Endodermal cell (in vitro differentiated cells): ENCODE data around the gene CRB2. TPM values are rescaled to one million over a fixed set of nuclear protein-coding genes. Genes with fewer than 3 reads are reported as not detected.

Experiments
- DNase-seq: peaks from one replicate; pipeline ENCODE4 v3.0.0-alpha.2; 2017
- H3K27ac ChIP-seq: 2 replicates; pipeline ENCODE4 v1.5.1; 2013; ENCODE audit warnings: mild to moderate bottlenecking, low read depth, low read length, moderate library complexity
- H3K27me3 ChIP-seq: 2 replicates; pipeline ENCODE4 v1.6.1; 2013; ENCODE audit warnings: mild to moderate bottlenecking, low read length, moderate library complexity; ENCODE audit not compliant: insufficient read depth, control insufficient read depth, poor library complexity, severe bottlenecking
- H3K36me3 ChIP-seq: 2 replicates; pipeline ENCODE4 v1.7.0; 2013; ENCODE audit warnings: mild to moderate bottlenecking, low read length, moderate library complexity; ENCODE audit not compliant: control insufficient read depth, insufficient read depth
- H3K4me1 ChIP-seq: one replicate; pipeline ENCODE4 v1.7.0; 2013; ENCODE audit warnings: low read length; ENCODE audit not compliant: control insufficient read depth, insufficient read depth
- H3K4me3 ChIP-seq: 2 replicates; pipeline ENCODE4 v1.5.1; 2013; ENCODE audit warnings: mild to moderate bottlenecking, low read length, moderate library complexity
- H3K9ac ChIP-seq: 2 replicates; pipeline ENCODE4 v1.6.1; 2013; ENCODE audit warnings: mild to moderate bottlenecking, low read length, moderate library complexity; ENCODE audit not compliant: poor library complexity, severe bottlenecking; ENCODE audit errors: extremely low read depth
- H3K9me3 ChIP-seq: 2 replicates; pipeline ENCODE4 v1.6.1; 2013; ENCODE audit warnings: mild to moderate bottlenecking, low read length, moderate library complexity; ENCODE audit not compliant: control insufficient read depth
- H3K27ac Mint-ChIP-seq: 2 replicates; pipeline ENCODE4 v1.8.0; 2020; ENCODE audit warnings: mixed read lengths
- H3K27me3 Mint-ChIP-seq: 2 replicates; pipeline ENCODE4 v1.8.0; 2021; ENCODE audit warnings: mild to moderate bottlenecking, mixed read lengths; ENCODE audit not compliant: insufficient read depth
- H3K36me3 Mint-ChIP-seq: 2 replicates; pipeline ENCODE4 v1.8.0; 2020; ENCODE audit warnings: low read depth, mixed read lengths
- H3K4me1 Mint-ChIP-seq: 2 replicates; pipeline ENCODE4 v1.8.0; 2020; ENCODE audit warnings: mixed read lengths
- H3K4me3 Mint-ChIP-seq: 2 replicates; pipeline ENCODE4 v1.8.0; 2020; ENCODE audit warnings: mild to moderate bottlenecking, moderate library complexity, mixed read lengths
- H3K9me3 Mint-ChIP-seq: 2 replicates; pipeline ENCODE4 v1.8.0; 2020; ENCODE audit warnings: mild to moderate bottlenecking, mixed read lengths
- CTCF ChIP-seq: fragments of 200-600 bp; sonication (generic); conservative IDR thresholded peaks from 2 replicates; pipeline ENCODE4 v1.5.0; 2021; ENCODE audit warnings: antibody characterized with exemption, mild to moderate bottlenecking
- WGBS, 2 experiments: methylation state at CpG; one replicate each; pipeline versions ENCODE4 v1.1.5 to v1.1.7; 2013; ENCODE audit warnings: missing lambda C conversion rate in 2 of 2, mixed read lengths in 1 of 2; ENCODE audit not compliant: insufficient coverage in 1 of 2, insufficient read length in 1 of 2; 5-methylcytosine and 5-hydroxymethylcytosine counted together
- total RNA-seq, 2 donors: library from RNA; stranded (reverse); fragmentation: NEBNext Ultra II Directional in 1 of 2; extraction: Animal tissue kit (Norgen Biotek cat#: 25700) in 1 of 2; gene quantifications; 2 replicates in 1 of 2; 3 replicates in 1 of 2; pipeline ENCODE4 v1.2.1, GENCODE V29; 2021

The CRB2 gene
- total RNA-seq, 2 donors from 2014 or later: 0.75 to 2.0 TPM

GRCh38 chr9:123382653-123383511 lies 26.9 kb downstream of the CRB2 start:
- Histone ChIP-seq H3K9ac (no peak overlapping the region), H3K9me3 (no peaks in the 10 kb centered on the region), H3K27ac (no peak overlapping the region), H3K36me3 (no peaks in the 10 kb centered on the region), H3K4me3 (no peak overlapping the region), H3K4me1 (no peaks in the 10 kb centered on the region), H3K27me3 (no peaks in the 10 kb centered on the region)
- H3K9me3 Mint-ChIP-seq: no peaks in the 10 kb centered on the region
- H3K27ac Mint-ChIP-seq: no peak overlapping the region
- DNase-seq: no peak
- H3K4me3 Mint-ChIP-seq: no peak overlapping the region
- no peaks in the 10 kb centered on the region for H3K36me3 Mint-ChIP-seq
- TF ChIP-seq CTCF: no peak
- H3K4me1 Mint-ChIP-seq: no peaks in the 10 kb centered on the region
- H3K27me3 Mint-ChIP-seq: no peaks in the 10 kb centered on the region
- 91 to 92% methylated on average over 13 to 27 of the region's 27 CpGs for WGBS, 2 experiments

GRCh38 chr9:123383512-123384170 lies 27.6 kb downstream of the CRB2 start:
- Mint-ChIP-seq H3K27ac (peak overlapping the region; percentile 13), H3K4me1 (no peaks in the 10 kb centered on the region)
- H3K9ac ChIP-seq: no peak overlapping the region

GRCh38 chr9:123387686-123388085 lies 31.7 kb downstream of the CRB2 start:
- no peak overlapping the region for H3K4me3 Mint-ChIP-seq
- WGBS, 2 experiments: 89 to 90% methylated on average over 11 to 14 of the region's 14 CpGs
- no peak overlapping the region for H3K27ac Mint-ChIP-seq

More at GRCh38 chr9:123383512-123384170, 27.6 kb downstream of the CRB2 start:
- H3K9me3 Mint-ChIP-seq: no peaks in the 10 kb centered on the region
- Histone ChIP-seq H3K36me3 (no peaks in the 10 kb centered on the region), H3K27ac (no peak overlapping the region), H3K4me1 (no peaks in the 10 kb centered on the region), H3K27me3 (no peaks in the 10 kb centered on the region), H3K9me3 (no peaks in the 10 kb centered on the region), H3K4me3 (no peak overlapping the region)
- 90 to 94% methylated on average over 20 to 27 of the region's 27 CpGs for WGBS, 2 experiments
- TF ChIP-seq CTCF: no peak
- no peaks in the 10 kb centered on the region for H3K27me3 Mint-ChIP-seq
- DNase-seq: no peak
- H3K4me3 Mint-ChIP-seq: no peak overlapping the region
- H3K36me3 Mint-ChIP-seq: no peaks in the 10 kb centered on the region

More at GRCh38 chr9:123387686-123388085, 31.7 kb downstream of the CRB2 start:
- DNase-seq: no peak
- H3K36me3 ChIP-seq: no peaks in the 10 kb centered on the region
- Mint-ChIP-seq H3K36me3 (no peaks in the 10 kb centered on the region), H3K9me3 (no peaks in the 10 kb centered on the region), H3K4me1 (peaks cover 11% of the 10 kb centered on the region), H3K27me3 (no peaks in the 10 kb centered on the region)
- no peak overlapping the region for H3K9ac ChIP-seq
- H3K27me3 ChIP-seq: no peaks in the 10 kb centered on the region
- H3K9me3 ChIP-seq: peaks cover under 1% of the 10 kb centered on the region
- no peaks in the 10 kb centered on the region for H3K4me1 ChIP-seq
- no peak for TF ChIP-seq CTCF
- no peak overlapping the region for H3K4me3 ChIP-seq
- no peak overlapping the region for H3K27ac ChIP-seq
